Measurements from ENCODE around the gene C3orf80.
"Not testable (repeated sequence)": the region's sequence is repeated elsewhere in the genome, so short reads cannot be mapped to it uniquely, and the experiment has no call there.

C3orf80 gene

GRCh38 chr3:160227419-160227818, 2.2 kb downstream of the C3orf80 start:
- H3K4me3 ChIP-seq (ENCODE audit: low read depth, low read length), result no peak overlapping the region
- TF ChIP-seq CTCF (IDR thresholded peaks at IDR 0.05; ENCODE audit: low read depth, low read length), result no peak

DNA sequence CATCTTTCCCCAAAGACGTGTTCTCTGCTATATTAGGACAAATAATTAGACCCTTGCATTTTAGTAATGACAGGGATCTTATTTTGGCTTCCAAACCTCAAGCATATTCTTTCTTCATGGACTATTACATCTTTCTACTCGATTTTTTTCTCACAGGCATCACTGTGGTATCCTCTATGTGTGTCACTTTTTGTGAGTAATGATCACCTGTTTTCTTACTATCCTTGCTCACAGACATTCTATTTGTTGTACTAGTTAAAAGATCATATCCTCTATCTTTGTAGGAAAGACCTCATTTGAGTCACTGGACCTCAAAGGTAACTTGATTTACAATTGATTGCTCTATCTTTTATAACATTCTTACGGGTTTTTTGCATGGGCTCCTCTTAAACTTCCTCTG, 6.8 kb downstream of the C3orf80 start:
- H3K4me3 ChIP-seq (ENCODE audit: low read depth, low read length), result no peak overlapping the region
- no peak for TF ChIP-seq CTCF (IDR thresholded peaks at IDR 0.05; ENCODE audit: low read depth, low read length)

DNA sequence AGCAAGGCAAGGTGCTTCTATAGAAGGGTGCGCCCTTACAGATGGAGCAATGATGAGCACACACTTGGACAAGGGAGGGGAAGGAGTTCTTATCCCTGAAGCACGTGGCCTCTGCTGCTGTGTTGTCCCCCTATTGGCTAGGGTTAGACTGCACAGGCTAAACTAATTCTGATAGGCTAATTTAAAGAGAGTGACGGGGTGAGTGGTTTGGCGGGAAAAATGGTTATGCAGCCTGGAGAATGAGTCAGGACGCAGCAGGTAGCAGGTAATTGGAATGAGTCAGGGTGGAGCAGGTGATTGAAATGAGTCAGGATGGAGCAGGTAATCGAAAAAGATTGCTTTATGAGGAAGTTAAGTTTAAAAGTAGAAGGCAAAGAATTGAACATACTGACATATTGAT, 15.5 kb downstream of the C3orf80 start:
- H3K4me3 ChIP-seq (ENCODE audit: low read depth, low read length), result not testable (repeated sequence)

DNA sequence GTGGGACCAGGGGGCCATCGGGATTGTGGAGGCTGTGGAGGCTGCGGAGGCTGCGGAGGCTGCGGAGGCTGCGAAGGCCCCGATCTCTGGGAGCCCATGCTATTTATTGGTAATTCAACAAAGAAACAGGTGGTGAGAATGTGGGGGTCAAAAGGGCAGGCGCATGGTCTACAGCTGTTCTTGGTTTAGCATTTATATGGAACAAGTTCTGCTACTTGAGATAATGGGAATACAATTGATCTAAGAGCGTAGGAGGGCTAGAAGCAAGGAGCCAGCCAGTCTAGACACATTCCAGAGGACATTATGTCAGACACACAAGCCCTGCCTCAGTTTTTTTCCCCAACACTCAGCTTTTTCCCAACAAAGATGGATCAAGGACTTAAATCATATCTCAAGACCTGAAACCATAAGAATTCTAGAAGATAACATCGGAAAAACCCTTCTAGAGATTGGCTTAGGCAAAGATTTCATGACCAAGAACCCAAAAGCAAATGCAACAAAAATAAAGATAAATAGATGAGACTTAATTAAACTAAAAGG, 20.1 kb downstream of the C3orf80 start:
- no peak overlapping the region for H3K4me3 ChIP-seq (ENCODE audit: low read depth, low read length)
- TF ChIP-seq CTCF (IDR thresholded peaks at IDR 0.05; ENCODE audit: low read depth, low read length), result no peak

DNA sequence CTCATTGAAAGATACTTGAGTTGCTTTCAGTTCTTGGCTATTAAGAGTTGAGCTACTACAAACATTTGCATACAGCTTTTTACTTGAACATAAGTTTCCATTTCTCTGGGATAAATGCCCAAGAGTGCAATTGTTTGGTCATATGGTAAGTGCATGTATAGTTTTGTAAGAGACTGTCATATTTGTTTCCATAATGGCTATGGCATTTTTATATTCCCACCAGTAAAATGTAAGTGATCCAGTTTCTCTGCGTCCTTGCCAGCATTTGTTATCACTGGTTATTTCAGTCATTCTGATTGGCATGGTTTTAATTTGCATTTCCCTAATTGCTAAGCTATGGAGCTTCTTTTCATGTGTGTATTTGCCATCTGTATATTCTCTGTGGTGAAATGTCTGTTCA, 22.5 kb downstream of the C3orf80 start:
- TF ChIP-seq CTCF (IDR thresholded peaks at IDR 0.05; ENCODE audit: low read depth, low read length), result no peak

DNA sequence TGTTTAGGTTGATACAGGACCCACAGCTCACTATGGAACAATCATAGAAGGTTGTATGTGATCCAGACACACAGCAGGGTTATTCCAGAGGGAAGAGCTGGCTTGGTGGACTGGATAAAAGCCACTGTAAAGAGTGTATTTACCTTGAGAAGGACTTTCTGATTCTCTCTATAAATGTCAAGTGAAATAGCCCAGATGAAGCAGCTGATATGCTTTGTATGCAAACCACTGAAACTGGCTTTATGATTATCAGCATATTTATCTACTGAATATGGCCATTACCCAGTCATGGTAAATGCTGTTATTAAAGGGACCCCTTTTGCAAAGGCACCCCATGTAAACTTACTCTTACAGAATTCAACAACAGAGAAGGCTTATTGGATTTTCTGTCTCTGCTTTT, 28.1 kb downstream of the C3orf80 start:
- no peak overlapping the region for H3K4me3 ChIP-seq (ENCODE audit: low read depth, low read length)
- no peak for TF ChIP-seq CTCF (IDR thresholded peaks at IDR 0.05; ENCODE audit: low read depth, low read length)

More for the DNA sequence above, 22.5 kb downstream of the C3orf80 start:
- no peak overlapping the region for H3K4me3 ChIP-seq (ENCODE audit: low read depth, low read length)

DNA sequence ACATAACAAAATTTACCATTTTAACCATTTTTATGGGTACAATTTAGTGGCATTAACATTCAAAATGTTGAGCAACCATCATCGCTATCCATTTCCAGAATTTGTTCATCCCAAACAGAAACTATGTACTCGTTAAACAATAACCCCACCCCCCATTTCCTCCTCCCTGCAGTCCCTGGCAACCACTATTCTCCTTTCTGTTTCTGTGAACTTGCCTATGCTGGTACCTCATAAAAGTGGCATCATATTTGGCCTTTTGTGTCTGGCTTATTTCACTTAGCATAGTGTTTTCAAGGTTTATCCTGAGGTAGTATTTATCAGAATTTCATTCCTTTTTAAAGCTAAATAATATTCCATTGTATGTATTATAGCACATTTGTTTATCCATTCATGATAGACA, 32.4 kb downstream of the C3orf80 start:
- no peak overlapping the region for H3K4me3 ChIP-seq (ENCODE audit: low read depth, low read length)
- TF ChIP-seq CTCF (IDR thresholded peaks at IDR 0.05; ENCODE audit: low read depth, low read length), result no peak

GRCh38 chr3:160259589-160259988, 34.4 kb downstream of the C3orf80 start:
- no peak for TF ChIP-seq CTCF (IDR thresholded peaks at IDR 0.05; ENCODE audit: low read depth, low read length)

More at GRCh38 chr3:160259589-160259988, 34.4 kb downstream of the C3orf80 start:
- H3K4me3 ChIP-seq (ENCODE audit: low read depth, low read length), result no peak overlapping the region
